GM23338 (cell line): Measurements from ENCODE around the gene WNT6. TPM values are rescaled to one million over a fixed set of nuclear protein-coding genes. Genes with fewer than 3 reads are reported as not detected.

ENCODE experiments used
- ATAC-seq: fragments of 200-7000 bp; cut with Tn5 transposase; 3 replicates; pipeline ENCODE4 v1.9.1; 2020
- DNase-seq: peaks from one replicate; pipeline ENCODE4 v3.0.0-alpha.2; 2015; ENCODE audit warnings: low spot score
- H2AFZ ChIP-seq: fragments of 200-600 bp; sonication (generic); 2 replicates; pipeline ENCODE4 v1.8.0; 2016; ENCODE audit warnings: antibody characterized with exemption, mild to moderate bottlenecking, moderate library complexity
- H3F3A ChIP-seq: fragments of 200-600 bp; sonication (generic); replicated peaks from 2 replicates; pipeline ENCODE4 v1.8.0; 2017; ENCODE audit warnings: antibody characterized with exemption, mixed run types, low read depth
- H3K27ac ChIP-seq: fragments of 200-600 bp; sonication (generic); 2 replicates; pipeline ENCODE4 v1.6.1; 2016; ENCODE audit warnings: low read depth
- H3K27me3 ChIP-seq: fragments of 200-600 bp; sonication (generic); 2 replicates; pipeline ENCODE4 v1.8.0; 2016; ENCODE audit warnings: mild to moderate bottlenecking, mixed run types, moderate library complexity; ENCODE audit not compliant: insufficient read depth
- H3K36me3 ChIP-seq: fragments of 200-600 bp; sonication (generic); 2 replicates; pipeline ENCODE4 v1.8.0; 2016; ENCODE audit warnings: mild to moderate bottlenecking; ENCODE audit not compliant: insufficient read depth
- H3K4me1 ChIP-seq: fragments of 200-600 bp; sonication (generic); 2 replicates; pipeline ENCODE4 v1.8.0; 2016; ENCODE audit warnings: mild to moderate bottlenecking, moderate library complexity; ENCODE audit not compliant: insufficient read depth
- H3K4me2 ChIP-seq: fragments of 200-600 bp; sonication (generic); 2 replicates; pipeline ENCODE4 v1.7.1; 2017; ENCODE audit warnings: mixed run types
- H3K4me3 ChIP-seq: fragments of 200-600 bp; sonication (generic); 2 replicates; pipeline ENCODE4 v1.6.1; 2016; ENCODE audit warnings: mixed run types
- H3K79me2 ChIP-seq: fragments of 200-600 bp; sonication (generic); replicated peaks from 2 replicates; pipeline ENCODE4 v1.8.0; 2017; ENCODE audit warnings: mild to moderate bottlenecking; ENCODE audit not compliant: insufficient read depth
- H3K9me2 ChIP-seq: fragments of 200-600 bp; sonication (generic); 2 replicates; pipeline ENCODE4 v1.8.0; 2017; ENCODE audit not compliant: insufficient read depth
- H4K20me1 ChIP-seq: fragments of 200-600 bp; sonication (generic); replicated peaks from 2 replicates; pipeline ENCODE4 v1.8.0; 2017; ENCODE audit warnings: mild to moderate bottlenecking; ENCODE audit not compliant: insufficient read depth
- H3K27ac Mint-ChIP-seq: 2 replicates; pipeline ENCODE4 v1.8.0; 2020; ENCODE audit warnings: inconsistent platforms, mild to moderate bottlenecking, moderate library complexity, mixed read lengths
- H3K27me3 Mint-ChIP-seq: 3 replicates; pipeline ENCODE4 v1.8.0; 2022; ENCODE audit warnings: low read depth, mild to moderate bottlenecking, moderate library complexity, mixed read lengths, inconsistent platforms; ENCODE audit not compliant: insufficient read depth, poor library complexity
- H3K36me3 Mint-ChIP-seq: 3 replicates; pipeline ENCODE4 v1.8.0; 2021; ENCODE audit warnings: low read depth, mild to moderate bottlenecking, inconsistent platforms, moderate library complexity, mixed read lengths
- H3K4me1 Mint-ChIP-seq: 3 replicates; pipeline ENCODE4 v1.8.0; 2020; ENCODE audit warnings: mild to moderate bottlenecking, inconsistent platforms, mixed read lengths
- H3K4me3 Mint-ChIP-seq: 3 replicates; pipeline ENCODE4 v1.8.0; 2021; ENCODE audit warnings: moderate library complexity, mild to moderate bottlenecking, inconsistent platforms, mixed read lengths
- H3K9me3 Mint-ChIP-seq: 3 replicates; pipeline ENCODE4 v1.8.0; 2020; ENCODE audit warnings: moderate library complexity, mild to moderate bottlenecking, inconsistent platforms, mixed read lengths
- CREB1 ChIP-seq: fragments of 250-450 bp; sonication (Bioruptor Pico); IDR thresholded peaks from 2 replicates; pipeline ENCODE4 v1.5.0; 2020; ENCODE audit warnings: low read depth, mild to moderate bottlenecking, moderate library complexity
- EZH2 ChIP-seq: fragments of 200-600 bp; sonication (generic); IDR thresholded peaks from one replicate; pipeline ENCODE4 v1.8.0; 2017; ENCODE audit warnings: antibody characterized with exemption, mild to moderate bottlenecking, low read depth; ENCODE audit not compliant: unreplicated experiment
- JUNB ChIP-seq: IDR thresholded peaks from one replicate; pipeline ENCODE4 v1.6.1; 2016; ENCODE audit warnings: antibody characterized with exemption; ENCODE audit not compliant: unreplicated experiment
- NANOG ChIP-seq: IDR thresholded peaks from 2 replicates; pipeline ENCODE4 v1.6.1; 2016; ENCODE audit warnings: antibody characterized with exemption, borderline replicate concordance
- POLR2AphosphoS5 ChIP-seq: IDR thresholded peaks from 2 replicates; pipeline ENCODE4 v1.6.1; 2016; ENCODE audit warnings: antibody characterized with exemption, low read depth
- STAT1 ChIP-seq: IDR thresholded peaks from one replicate; pipeline ENCODE4 v1.6.1; 2016; ENCODE audit warnings: antibody characterized with exemption; ENCODE audit not compliant: unreplicated experiment
- ZNF114 ChIP-seq: fragments of 250-450 bp; sonication (Bioruptor Pico); IDR thresholded peaks from 2 replicates; pipeline ENCODE4 v1.5.0; 2020; ENCODE audit warnings: mild to moderate bottlenecking, moderate library complexity
- ZNF331 ChIP-seq: fragments of 250-450 bp; sonication (Bioruptor Pico); IDR thresholded peaks from 2 replicates; pipeline ENCODE4 v1.5.0; 2020; ENCODE audit warnings: low read depth, mild to moderate bottlenecking, moderate library complexity
- polyA plus RNA-seq: library from polyadenylated mRNA; unstranded; fragments of >200 nt; fragmentation: Nextera tagmentation; extraction: Ambion mirVana; gene quantifications from 2 replicates; pipeline ENCODE4 v1.2.1, GENCODE V29; 2016
- total RNA-seq: library from RNA; depleted of rRNA; stranded (reverse); fragments of >200 nt; shearing (Covaris generic); gene quantifications from 2 replicates; pipeline ENCODE4 v1.2.3, GENCODE V29; 2014
- TF ChIP-seq, protein P1 (sequence below): IDR thresholded peaks from 2 replicates; pipeline ENCODE4 v1.6.1; 2016; ENCODE audit warnings: antibody characterized with exemption
- TF ChIP-seq, protein P2 (sequence below): IDR thresholded peaks from one replicate; pipeline ENCODE4 v1.6.1; 2018; ENCODE audit warnings: antibody characterized with exemption; ENCODE audit not compliant: unreplicated experiment
- TF ChIP-seq, protein P3 (sequence below), 2 experiments: fragments of 200-600 bp in 1 of 2; sonication (generic) in 1 of 2; conservative IDR thresholded peaks; 2 replicates each; pipeline versions ENCODE4 v1.5.1 to v1.6.1; 2016 to 2017; ENCODE audit warnings: antibody characterized with exemption in 2 of 2, low read depth in 2 of 2, mild to moderate bottlenecking in 2 of 2, moderate library complexity in 1 of 2

WNT6 gene
- total and polyA plus RNA-seq, 2 experiments from 2014 or later, result not detected

DNA sequence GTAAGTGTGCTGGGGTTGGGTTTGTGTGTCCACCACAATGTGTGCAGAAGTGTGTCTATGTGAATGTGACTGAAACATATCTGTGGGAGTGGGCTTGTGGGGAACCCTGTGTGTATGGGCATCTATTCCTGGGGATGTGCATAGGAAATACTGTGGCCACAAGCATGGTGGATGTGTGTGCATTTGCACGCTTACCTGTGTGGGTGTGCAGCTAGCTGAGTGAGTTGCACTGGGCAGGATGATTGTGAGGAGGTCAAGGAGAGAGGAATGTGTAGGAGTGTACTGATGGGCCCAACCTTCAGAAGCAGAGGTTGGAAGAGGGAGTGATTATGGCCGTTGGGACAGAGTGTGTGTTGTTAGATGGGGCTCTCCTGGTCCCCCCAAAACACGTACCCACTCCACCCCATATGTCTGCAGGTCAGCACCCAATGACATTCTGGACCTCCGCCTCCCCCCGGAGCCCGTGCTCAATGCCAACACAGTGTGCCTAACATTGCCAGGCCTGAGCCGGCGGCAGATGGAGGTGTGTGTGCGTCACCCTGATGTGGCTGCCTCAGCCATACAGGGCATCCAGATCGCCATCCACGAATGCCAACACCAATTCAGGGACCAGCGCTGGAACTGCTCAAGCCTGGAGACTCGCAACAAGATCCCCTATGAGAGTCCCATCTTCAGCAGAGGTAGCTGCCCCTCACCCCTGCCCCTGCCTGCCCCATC lies 22.3 kb downstream of the WNT6 start:
- TF ChIP-seq STAT1 (no peak), EZH2 (peak; percentile 69)
- peaks cover 24% of the 10 kb centered on the region for H3K4me1 Mint-ChIP-seq

DNA sequence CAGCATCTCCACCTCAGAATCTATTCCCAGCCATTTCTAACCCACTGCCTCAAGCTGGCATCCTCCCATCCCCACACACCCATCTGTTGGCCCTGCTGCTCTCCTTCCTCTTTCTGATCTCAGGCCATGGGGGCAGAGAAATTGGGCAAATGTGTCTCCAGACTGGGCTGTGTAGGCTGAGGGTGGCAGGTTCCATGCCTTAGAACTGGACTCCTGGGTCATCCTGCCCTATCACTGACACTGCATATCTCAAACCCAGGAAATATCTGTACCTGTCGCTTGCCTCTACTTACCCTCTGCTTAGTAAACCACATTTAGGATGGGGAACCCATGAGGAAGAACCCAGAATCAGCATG lies 22.8 kb downstream of the WNT6 start:
- Mint-ChIP-seq H3K4me3 (no peak overlapping the region), H3K27me3 (peaks cover 93% of the 10 kb centered on the region), H3K27ac (no peak overlapping the region), H3K36me3 (no peaks in the 10 kb centered on the region; the same call in 2 of the 3 replicates), H3K4me1 (peaks cover 24% of the 10 kb centered on the region), H3K9me3 (no peaks in the 10 kb centered on the region)
- Histone ChIP-seq H2AFZ (no peak overlapping the region), H3K36me3 (no peaks in the 10 kb centered on the region), H3K27ac (no peak overlapping the region), H3K4me1 (peaks cover 14% of the 10 kb centered on the region; the same call in 1 of the 2 replicates), H3K9me2 (no peaks in the 10 kb centered on the region), H3F3A (no peaks in the 10 kb centered on the region), H3K4me3 (no peak overlapping the region), H3K79me2 (no peaks in the 10 kb centered on the region), H3K27me3 (peaks cover 98% of the 10 kb centered on the region), H4K20me1 (peaks cover 8% of the 10 kb centered on the region), H3K4me2 (no peak overlapping the region)
- TF ChIP-seq JUNB, result no peak
- TF ChIP-seq CREB1, result no peak
- TF ChIP-seq EZH2, result peak; percentile 82
- TF ChIP-seq, protein P1, sequence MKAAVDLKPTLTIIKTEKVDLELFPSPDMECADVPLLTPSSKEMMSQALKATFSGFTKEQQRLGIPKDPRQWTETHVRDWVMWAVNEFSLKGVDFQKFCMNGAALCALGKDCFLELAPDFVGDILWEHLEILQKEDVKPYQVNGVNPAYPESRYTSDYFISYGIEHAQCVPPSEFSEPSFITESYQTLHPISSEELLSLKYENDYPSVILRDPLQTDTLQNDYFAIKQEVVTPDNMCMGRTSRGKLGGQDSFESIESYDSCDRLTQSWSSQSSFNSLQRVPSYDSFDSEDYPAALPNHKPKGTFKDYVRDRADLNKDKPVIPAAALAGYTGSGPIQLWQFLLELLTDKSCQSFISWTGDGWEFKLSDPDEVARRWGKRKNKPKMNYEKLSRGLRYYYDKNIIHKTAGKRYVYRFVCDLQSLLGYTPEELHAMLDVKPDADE, result no peak
- ATAC-seq (no peak), DNase-seq (no peak)

More for the DNA sequence above, 22.3 kb downstream of the WNT6 start:
- H3K9me2 ChIP-seq, result no peaks in the 10 kb centered on the region
- DNase-seq (no peak), ATAC-seq (no peak)
- H3K27ac ChIP-seq, result no peak overlapping the region
- H3K4me1 ChIP-seq, result peaks cover 14% of the 10 kb centered on the region; the same call in 1 of the 2 replicates
- Mint-ChIP-seq H3K4me3 (no peak overlapping the region; the same call in 2 of the 3 replicates), H3K27ac (no peak overlapping the region), H3K36me3 (no peaks in the 10 kb centered on the region; the same call in 2 of the 3 replicates), H3K9me3 (no peaks in the 10 kb centered on the region), H3K27me3 (peaks cover 93% of the 10 kb centered on the region)
- H3K79me2 ChIP-seq, result no peaks in the 10 kb centered on the region
- peaks cover 12% of the 10 kb centered on the region for H4K20me1 ChIP-seq
- peaks cover 98% of the 10 kb centered on the region for H3K27me3 ChIP-seq
- no peak overlapping the region for H3K4me3 ChIP-seq
- H2AFZ ChIP-seq, result no peak overlapping the region
- no peaks in the 10 kb centered on the region for H3F3A ChIP-seq
- no peak overlapping the region for H3K4me2 ChIP-seq
- no peaks in the 10 kb centered on the region for H3K36me3 ChIP-seq

DNA sequence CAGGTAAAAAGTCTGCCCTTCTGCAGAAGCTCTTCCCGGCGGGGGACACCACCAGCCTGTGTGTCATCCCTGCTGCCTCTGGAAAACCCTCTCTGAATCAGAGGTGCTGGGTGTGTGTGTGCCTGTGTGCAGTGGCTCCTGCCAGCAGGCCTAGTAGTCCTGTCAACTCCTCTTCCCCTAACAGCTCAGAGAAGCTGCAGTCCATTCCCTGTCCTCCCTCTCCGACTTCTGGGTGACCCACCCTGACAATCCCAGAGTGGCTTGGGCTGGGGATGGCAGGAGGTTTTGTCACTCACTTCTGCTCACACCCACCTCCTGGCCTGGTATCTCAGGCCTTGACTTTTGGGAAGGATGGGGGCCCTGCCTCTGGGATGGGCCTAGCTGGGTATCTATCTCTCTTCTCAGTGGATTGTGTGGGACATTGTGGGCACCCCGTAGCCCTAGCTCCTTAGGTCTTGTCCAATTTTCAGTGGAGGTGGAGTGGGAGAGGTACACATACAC lies 23.3 kb downstream of the WNT6 start:
- Mint-ChIP-seq H3K4me3 (peak overlapping the region; percentile 40; the same call in 2 of the 3 replicates), H3K4me1 (peaks cover 24% of the 10 kb centered on the region), H3K27ac (no peak overlapping the region), H3K9me3 (no peaks in the 10 kb centered on the region), H3K36me3 (no peaks in the 10 kb centered on the region; the same call in 2 of the 3 replicates), H3K27me3 (peaks cover 92% of the 10 kb centered on the region)
- no peak for DNase-seq
- no peaks in the 10 kb centered on the region for H3K9me2 ChIP-seq
- H3K36me3 ChIP-seq, result no peaks in the 10 kb centered on the region
- H2AFZ ChIP-seq, result no peak overlapping the region
- H3K4me2 ChIP-seq, result no peak overlapping the region
- no peaks in the 10 kb centered on the region for H3F3A ChIP-seq
- no peak overlapping the region for H3K4me3 ChIP-seq
- H3K79me2 ChIP-seq, result no peaks in the 10 kb centered on the region
- no peak overlapping the region for H3K27ac ChIP-seq
- H3K27me3 ChIP-seq, result peaks cover 98% of the 10 kb centered on the region
- H4K20me1 ChIP-seq, result peaks cover 8% of the 10 kb centered on the region
- peaks cover 14% of the 10 kb centered on the region; the same call in 1 of the 2 replicates for H3K4me1 ChIP-seq
- ATAC-seq, result no peak
- no peak for TF ChIP-seq NANOG
- TF ChIP-seq EZH2, result peak; percentile 96
- TF ChIP-seq ZNF114, result no peak
- no peak for TF ChIP-seq POLR2AphosphoS5
- TF ChIP-seq, protein P2, sequence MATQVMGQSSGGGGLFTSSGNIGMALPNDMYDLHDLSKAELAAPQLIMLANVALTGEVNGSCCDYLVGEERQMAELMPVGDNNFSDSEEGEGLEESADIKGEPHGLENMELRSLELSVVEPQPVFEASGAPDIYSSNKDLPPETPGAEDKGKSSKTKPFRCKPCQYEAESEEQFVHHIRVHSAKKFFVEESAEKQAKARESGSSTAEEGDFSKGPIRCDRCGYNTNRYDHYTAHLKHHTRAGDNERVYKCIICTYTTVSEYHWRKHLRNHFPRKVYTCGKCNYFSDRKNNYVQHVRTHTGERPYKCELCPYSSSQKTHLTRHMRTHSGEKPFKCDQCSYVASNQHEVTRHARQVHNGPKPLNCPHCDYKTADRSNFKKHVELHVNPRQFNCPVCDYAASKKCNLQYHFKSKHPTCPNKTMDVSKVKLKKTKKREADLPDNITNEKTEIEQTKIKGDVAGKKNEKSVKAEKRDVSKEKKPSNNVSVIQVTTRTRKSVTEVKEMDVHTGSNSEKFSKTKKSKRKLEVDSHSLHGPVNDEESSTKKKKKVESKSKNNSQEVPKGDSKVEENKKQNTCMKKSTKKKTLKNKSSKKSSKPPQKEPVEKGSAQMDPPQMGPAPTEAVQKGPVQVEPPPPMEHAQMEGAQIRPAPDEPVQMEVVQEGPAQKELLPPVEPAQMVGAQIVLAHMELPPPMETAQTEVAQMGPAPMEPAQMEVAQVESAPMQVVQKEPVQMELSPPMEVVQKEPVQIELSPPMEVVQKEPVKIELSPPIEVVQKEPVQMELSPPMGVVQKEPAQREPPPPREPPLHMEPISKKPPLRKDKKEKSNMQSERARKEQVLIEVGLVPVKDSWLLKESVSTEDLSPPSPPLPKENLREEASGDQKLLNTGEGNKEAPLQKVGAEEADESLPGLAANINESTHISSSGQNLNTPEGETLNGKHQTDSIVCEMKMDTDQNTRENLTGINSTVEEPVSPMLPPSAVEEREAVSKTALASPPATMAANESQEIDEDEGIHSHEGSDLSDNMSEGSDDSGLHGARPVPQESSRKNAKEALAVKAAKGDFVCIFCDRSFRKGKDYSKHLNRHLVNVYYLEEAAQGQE, result no peak
- TF ChIP-seq ZNF331 (CRISPR knock-in tag), result no peak
- TF ChIP-seq, protein P3, sequence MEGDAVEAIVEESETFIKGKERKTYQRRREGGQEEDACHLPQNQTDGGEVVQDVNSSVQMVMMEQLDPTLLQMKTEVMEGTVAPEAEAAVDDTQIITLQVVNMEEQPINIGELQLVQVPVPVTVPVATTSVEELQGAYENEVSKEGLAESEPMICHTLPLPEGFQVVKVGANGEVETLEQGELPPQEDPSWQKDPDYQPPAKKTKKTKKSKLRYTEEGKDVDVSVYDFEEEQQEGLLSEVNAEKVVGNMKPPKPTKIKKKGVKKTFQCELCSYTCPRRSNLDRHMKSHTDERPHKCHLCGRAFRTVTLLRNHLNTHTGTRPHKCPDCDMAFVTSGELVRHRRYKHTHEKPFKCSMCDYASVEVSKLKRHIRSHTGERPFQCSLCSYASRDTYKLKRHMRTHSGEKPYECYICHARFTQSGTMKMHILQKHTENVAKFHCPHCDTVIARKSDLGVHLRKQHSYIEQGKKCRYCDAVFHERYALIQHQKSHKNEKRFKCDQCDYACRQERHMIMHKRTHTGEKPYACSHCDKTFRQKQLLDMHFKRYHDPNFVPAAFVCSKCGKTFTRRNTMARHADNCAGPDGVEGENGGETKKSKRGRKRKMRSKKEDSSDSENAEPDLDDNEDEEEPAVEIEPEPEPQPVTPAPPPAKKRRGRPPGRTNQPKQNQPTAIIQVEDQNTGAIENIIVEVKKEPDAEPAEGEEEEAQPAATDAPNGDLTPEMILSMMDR (conservative IDR thresholded peaks at IDR 0.05; ENCODE audit: low read depth in 2 of 2), result no peak
- TF ChIP-seq STAT1, result no peak
- TF ChIP-seq JUNB, result no peak
- TF ChIP-seq, protein P1, result no peak
